Hematopoietic multipotent progenitor cell treated with erythropoietin and hydrocortisone succinate and interleukin-3 and kit ligand, for 6 days (in vitro differentiated cells): ENCODE measurements around the gene CPNE6.

Experiments used
- DNase-seq: peaks from one replicate; pipeline ENCODE4 v3.0.0-alpha.2; 2015

Gene CPNE6

DNA sequence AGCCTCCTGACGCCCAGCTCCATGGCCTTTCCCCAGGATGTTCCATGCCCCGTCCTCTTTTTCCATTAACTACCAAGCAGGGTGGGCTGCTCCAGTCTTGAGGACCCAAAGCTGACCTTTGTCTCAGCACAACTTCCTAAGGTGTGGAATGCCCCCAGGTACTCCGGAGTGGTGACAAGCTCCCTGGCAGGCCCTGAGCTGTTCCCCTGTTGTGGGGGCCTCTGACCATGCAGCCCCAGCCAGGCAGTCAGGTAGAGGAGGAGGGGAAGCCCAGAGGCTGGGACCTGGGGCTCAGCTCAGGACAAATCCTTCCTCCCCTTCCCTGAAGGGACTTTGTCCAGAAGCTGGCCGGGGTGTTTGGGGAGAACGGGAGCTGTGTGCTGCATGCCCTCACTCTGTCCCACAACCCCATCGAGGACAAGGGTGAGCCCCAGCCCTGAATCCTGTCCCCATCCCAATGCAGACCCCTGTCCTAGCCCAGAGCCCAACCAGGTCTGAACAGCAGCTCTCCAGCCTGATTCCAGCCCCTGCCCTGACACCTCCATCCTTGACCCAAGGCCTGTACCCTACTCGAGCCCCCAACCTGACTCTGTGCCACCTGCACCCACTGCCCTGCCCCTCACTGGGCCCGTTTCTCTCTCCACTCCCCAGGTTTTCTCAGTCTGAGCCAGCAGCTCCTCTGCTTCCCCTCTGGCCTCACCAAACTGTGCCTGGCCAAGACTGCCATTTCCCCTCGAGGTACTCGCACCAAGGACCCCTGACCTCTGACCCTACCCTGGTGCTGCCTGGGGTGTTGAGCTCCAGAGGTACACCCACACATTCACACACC lies 15.2 kb upstream of the CPNE6 start:
- no peak for DNase-seq

DNA sequence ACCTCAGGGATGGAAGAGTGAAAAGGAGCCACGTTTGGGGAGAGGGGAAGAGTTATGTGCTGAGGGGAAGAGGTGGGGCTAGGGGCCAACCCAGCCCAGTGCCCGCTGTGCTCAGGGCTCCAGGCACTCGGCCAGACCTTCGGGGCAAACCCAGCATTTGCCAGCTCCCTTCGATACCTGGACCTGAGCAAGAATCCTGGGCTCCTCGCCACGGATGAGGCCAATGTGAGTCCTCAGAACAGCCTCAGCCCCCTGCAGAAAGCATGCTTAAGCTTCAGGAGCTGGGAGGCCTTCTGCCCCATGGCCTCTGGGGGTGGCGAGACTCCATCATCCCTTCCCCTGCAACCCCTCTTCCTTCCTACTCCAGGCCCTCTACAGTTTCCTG lies 14.6 kb upstream of the CPNE6 start:
- no peak for DNase-seq

GRCh38 chr14:24057271-24057670 lies 14.1 kb upstream of the CPNE6 start:
- DNase-seq, result no peak

DNA sequence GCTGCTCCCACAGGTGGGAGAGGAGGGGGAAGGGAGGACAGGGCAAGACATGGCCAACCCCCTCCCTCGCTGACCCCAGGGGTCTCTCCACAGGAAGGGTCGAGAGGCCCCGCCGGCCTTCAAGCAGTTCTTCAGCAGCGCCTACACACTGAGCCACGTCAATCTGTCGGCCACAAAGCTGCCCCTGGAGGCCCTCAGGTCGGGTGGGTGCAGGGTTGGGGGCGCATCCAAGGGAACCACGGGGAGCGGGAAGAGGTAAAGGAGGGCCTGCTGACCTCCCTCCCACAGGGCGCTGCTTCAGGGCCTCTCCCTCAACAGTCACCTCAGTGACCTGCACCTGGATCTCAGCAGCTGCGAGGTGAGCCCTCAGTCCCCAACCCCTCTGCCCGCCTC lies 13.5 kb upstream of the CPNE6 start:
- no peak for DNase-seq

GRCh38 chr14:24058260-24058950 lies 13.0 kb upstream of the CPNE6 start:
- peak; percentile 82 for DNase-seq

GRCh38 chr14:24058951-24059475 lies 12.3 kb upstream of the CPNE6 start:
- DNase-seq, result no peak

DNA sequence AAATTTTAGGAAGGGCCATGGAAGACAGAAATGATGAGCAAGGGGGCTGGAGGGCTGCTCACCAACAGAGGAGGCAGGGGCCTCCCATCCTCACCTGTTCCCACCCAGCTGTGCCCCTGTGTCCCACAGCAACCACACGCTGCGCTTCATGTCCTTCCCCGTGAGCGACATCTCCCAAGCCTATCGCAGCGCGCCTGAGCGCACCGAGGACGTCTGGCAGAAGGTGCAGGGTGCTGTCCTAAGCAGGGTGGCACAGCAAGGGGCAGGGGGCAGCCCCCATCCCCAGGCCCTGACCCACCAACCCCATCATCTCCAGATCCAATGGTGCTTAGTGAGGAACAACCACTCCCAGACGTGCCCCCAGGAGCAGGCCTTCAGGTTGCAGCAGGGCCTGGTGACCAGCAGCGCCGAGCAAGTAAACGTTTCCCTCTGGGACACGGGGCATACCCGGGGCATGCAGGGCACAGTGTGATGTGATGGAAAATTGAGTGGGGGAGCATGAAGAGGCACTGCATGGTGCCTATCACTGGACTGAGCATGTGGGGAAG lies 11.4 kb upstream of the CPNE6 start:
- DNase-seq, result no peak

- no peak for DNase-seq
Measured at GRCh38 chr14:24060443-24060842, 10.9 kb upstream of the CPNE6 start.

GRCh38 chr14:24060984-24061913 lies 10.1 kb upstream of the CPNE6 start:
- no peak for DNase-seq

DNA sequence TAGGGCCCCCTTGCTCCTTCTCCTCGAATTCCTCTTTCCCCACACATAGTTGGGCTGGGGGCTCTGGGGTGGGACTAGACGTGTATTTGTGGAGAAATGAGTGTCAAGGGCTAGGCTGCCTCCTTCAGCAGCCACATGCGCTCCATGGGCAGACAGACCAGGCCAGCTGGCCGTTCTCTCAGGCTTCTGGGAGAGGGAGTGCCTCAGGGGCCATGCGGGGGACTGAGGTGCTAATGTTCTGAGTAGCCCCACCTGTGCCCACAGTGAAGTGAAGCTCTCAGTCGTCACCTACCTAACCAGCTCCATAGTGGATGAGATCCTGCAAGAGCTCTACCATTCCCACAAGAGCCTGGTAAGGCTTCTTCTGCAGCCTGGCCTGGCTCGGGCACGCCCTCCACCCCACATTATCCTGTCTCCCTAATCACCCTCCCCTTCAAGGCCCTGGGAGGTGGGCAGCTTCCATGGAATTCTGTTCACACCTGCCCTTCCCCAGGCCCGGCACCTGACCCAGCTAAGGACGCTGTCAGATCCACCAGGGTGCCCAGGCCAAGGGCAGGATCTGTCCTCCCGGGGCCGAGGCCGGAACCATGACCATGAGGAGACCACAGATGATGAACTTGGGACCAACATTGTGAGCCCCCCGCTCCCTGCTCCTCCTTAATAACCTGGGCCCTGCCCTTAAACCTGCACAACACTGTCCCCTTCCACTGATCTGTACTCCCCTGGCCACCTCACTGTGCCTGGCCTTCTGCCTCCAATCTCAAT lies 9.0 kb upstream of the CPNE6 start:
- DNase-seq, result no peak

DNA sequence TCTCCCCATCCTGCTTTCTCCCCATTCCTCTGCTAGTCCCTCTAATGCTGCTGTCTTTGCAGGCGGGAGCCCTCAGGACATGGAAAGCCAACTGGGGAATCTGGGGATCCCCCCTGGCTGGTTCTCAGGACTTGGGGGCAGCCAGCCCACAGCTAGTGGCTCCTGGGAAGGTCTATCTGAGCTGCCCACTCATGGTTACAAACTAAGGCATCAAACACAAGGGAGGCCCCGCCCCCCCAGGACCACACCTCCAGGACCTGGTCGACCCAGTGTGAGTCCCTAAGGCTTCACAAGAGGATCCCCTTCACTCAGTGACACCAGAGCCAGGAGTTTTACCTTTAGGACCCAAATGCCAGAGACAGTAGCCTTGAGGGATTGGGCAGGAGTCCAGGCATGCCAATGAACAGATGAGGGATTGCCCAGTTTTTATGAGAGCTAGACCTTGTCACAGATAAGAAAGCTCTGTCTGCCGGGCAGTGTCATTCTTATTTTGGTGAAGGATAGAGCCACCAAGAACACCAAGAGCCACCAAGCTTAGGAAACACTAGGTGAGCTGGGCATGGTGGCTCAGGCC lies 8.0 kb upstream of the CPNE6 start:
- no peak for DNase-seq

DNA sequence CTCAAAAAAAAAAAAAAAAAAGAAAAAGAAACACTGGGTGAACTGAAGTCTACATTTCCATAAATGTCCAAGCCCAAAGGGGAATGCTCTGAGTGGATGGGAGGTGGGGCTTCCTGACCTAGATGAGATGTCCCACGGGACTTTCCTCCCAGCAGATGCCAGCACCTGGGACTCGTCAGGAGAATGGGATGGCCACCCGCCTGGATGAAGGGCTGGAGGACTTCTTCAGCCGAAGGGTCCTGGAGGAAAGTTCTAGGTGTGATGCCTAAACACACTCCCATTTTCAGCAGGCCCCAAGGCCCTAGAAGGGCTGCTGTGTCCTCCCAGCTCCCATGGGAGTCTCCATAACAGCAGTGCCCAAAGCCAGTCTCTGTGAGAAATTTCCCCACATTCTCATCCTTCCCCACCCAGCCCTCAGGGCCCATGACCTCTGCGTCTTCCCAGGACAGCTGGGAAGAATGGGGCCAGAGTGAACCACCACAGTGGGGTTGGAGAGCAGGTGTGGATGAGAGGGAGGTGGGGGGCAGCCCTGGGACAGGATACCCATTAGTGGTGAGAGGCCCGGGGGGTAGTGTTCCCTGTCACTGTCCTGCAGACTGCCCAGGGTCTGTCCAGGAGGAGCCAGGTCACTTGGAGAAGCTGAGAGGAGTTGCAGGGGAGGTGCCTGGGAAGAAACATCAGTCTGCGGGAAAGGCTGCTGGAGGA lies 7.1 kb upstream of the CPNE6 start:
- DNase-seq, result no peak

DNA sequence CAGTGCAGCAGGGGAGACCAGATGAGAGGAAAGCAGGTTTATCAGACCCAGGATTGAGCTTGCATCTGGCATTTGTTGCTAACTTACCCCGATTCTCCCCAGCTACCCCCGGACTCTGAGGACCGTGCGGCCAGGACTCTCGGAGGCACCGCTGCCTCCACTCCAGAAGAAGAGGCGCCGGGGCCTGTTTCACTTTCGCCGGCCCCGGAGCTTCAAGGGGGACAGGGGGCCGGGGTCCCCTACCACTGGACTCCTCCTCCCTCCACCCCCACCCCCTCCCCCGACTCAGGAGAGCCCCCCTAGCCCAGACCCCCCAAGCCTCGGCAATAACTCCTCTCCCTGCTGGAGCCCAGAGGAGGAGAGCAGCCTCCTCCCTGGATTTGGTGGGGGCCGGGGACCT lies 6.5 kb upstream of the CPNE6 start:
- DNase-seq, result no peak

DNA sequence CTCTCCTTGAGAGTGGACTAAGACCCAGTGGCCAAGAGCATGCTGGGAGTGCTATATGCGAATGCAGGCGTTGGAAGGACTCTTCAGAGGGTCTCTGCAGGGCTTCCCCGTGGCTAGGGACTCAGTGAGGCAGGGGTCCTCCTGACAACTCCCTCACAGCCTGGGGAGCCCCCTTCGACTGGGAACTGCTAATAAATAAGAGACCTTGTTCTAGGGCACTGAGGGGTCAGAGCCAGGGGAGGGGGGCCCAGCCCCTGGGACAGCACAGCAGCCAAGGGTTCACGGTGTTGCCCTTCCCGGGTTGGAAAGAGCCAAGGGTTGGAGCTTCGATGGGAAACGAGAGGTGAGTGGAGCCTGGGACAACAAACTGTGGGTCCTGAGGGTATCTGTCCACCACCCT lies 6.0 kb upstream of the CPNE6 start:
- no peak for DNase-seq

DNA sequence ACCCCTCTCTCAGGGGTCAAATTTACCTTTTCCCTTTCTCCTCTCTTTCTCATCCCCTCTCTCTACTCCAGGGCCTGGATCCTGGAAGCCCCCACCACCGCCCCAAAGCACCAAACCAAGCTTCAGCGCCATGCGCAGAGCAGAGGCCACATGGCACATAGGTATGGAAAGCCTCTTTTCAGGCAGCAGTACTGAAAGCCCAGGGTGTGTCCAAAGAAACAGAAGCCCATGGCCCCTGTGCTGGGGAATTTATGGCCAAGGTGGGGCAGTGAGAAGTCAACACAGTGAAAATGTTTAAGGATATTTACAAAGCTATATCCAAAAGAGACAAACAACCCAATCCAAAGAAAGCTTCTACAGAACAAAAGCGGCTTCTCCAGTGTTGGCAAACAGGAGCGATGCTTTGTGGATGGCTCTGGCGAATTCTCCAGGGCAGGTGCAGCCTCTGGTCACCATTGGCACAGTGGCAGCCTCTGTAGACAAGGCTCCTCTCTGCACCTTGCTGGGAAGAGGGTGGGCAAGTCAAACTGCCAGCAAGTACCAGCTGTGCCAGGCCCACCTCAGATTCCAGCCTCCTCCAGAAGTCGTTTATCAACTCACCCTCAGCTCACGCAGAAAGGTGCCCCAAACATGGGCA lies 4.7 kb upstream of the CPNE6 start:
- no peak for DNase-seq

GRCh38 chr14:24067133-24068082 lies 4.0 kb upstream of the CPNE6 start:
- DNase-seq, result no peak

DNA sequence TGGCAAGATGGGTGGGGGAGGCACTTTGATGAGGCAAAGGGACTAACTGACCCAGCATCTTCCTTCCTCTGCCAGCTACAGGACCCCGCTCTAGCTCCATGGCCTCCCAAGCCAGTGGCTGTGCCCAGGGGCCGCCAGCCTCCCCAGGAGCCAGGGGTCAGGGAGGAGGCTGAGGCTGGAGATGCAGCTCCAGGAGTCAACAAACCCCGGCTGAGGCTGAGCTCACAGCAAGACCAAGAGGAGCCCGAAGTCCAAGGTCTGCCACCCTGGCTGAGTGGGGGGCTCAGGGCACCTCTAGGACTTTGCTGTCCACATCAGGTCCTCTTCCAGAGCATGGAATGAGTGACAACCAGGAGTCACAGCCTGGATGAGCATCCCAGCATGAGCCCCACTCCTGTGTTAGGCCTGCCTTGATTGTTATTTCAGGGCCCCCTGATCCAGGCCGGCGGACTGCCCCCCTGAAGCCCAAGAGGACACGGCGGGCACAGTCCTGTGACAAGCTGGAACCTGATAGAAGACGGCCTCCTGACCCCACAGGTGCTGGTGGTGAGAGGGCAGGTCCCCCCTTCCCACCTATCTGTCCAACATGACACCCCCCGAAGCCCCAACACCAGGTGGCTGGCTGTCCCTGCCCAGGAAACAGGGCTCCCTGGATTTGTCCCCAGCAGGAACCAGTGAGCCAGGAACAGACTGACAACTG lies 2.5 kb upstream of the CPNE6 start:
- DNase-seq, result no peak

- no peak for DNase-seq
Measured at GRCh38 chr14:24069411-24069735, 2.0 kb upstream of the CPNE6 start.
